Mammary epithelial cell (primary cell): ENCODE data around the gene AMACR.
A peak's percentile ranks its signal among the peaks of the same experiment; 100 is the strongest.

Experiments used
- CTCF ChIP-seq, 2 donors: IDR thresholded peaks in 1 of 2; conservative IDR thresholded peaks in 1 of 2; 2 replicates each; pipeline ENCODE4 v1.5.1; 2011 to 2012; ENCODE audit warnings: inconsistent platforms in 2 of 2, low read length in 2 of 2, mild to moderate bottlenecking in 2 of 2, control low read depth in 1 of 2, low read depth in 1 of 2; ENCODE audit not compliant: insufficient read depth in 1 of 2; ENCODE audit errors: extremely low read depth in 1 of 2
- EZH2 ChIP-seq: IDR thresholded peaks from 2 replicates; pipeline ENCODE4 v1.6.1; 2012; ENCODE audit warnings: low read length, inconsistent platforms, borderline replicate concordance

- TF ChIP-seq CTCF (conservative IDR thresholded peaks at IDR 0.05 in 1 of 2, IDR thresholded peaks at IDR 0.05 in 1 of 2; ENCODE audit: extremely low read depth in 1 of 2, insufficient read depth in 1 of 2, low read depth in 1 of 2, low read length in 2 of 2) (peak; percentile 67 to 77), EZH2 (no peak)
Observed at GRCh38 chr5:33969572-33970452, 38.0 kb downstream of the AMACR start.
